SK-N-SH treated with all-trans-retinoic acid at 6 μM for 48 hours (cell line): ENCODE results near the gene STARD5.

Experiments
- ESRRG ChIP-seq: fragments of 250-450 bp; sonication (Bioruptor Pico); IDR thresholded peaks from 2 replicates; pipeline ENCODE4 v1.6.1; 2021; ENCODE audit warnings: mild to moderate bottlenecking
- ISL1 ChIP-seq: fragments of 250-450 bp; sonication (Bioruptor Pico); IDR thresholded peaks from 2 replicates; pipeline ENCODE4 v2.1.2; 2022; ENCODE audit warnings: mild to moderate bottlenecking, moderate library complexity
- OSR1 ChIP-seq: fragments of 250-450 bp; sonication (Bioruptor Pico); IDR thresholded peaks from 2 replicates; pipeline ENCODE4 v1.8.0; 2022; ENCODE audit warnings: moderate library complexity, mild to moderate bottlenecking, inconsistent platforms
- ZFP30 ChIP-seq: fragments of 450-650 bp; formaldehyde crosslinking; IDR thresholded peaks from 2 replicates; pipeline ENCODE4 v1.5.0; 2022; ENCODE audit warnings: mild to moderate bottlenecking, moderate library complexity
- TF ChIP-seq, protein P1 (sequence below): fragments of 250-450 bp; sonication (Bioruptor Pico); IDR thresholded peaks from 2 replicates; pipeline ENCODE4 v1.8.0; 2020; ENCODE audit warnings: mild to moderate bottlenecking, moderate library complexity, borderline replicate concordance
- TF ChIP-seq, protein P2 (sequence below): fragments of 250-450 bp; sonication (Bioruptor Pico); IDR thresholded peaks from 2 replicates; pipeline ENCODE4 v1.5.0; 2020; ENCODE audit warnings: mild to moderate bottlenecking, moderate library complexity

DNA sequence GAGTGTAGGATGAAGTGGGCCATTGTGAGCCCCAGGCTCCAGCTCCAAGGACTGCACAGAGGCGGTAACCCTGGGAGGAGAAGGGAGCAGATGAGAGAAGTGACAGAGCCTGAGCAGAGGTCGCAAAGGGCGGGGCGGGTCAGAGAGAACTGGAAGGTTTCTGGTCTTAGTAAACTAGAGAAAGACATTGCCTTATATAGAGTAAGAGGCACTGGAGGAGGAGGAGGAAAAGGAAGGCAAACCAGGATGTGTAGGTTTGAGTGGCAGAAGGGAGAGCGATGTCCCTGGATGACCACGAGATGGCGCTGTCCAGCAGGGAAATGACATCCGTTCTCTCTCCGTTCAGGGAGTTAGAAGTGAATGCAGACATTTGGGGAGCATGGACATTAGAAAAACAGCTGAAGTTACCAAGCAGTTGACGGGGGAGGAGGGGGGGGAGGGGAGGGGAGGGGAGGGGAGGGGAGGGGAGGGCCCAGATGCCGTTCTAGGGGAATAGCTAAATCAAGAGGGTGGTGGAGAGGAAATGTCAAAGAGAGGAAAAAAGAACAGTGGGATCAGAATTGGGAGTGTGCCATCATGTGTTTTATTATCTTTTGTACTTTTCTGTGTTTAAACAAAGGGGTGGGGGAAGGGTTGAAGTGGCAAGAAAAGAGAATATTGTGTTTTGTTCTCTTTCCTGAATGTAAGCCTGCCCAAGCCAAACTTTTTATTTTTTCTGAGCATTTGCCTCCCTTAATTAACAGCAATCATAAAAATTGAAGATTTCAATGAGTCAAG, 48.8 kb downstream of the STARD5 start:
- TF ChIP-seq ISL1 (CRISPR knock-in tag) (no peak), ZFP30 (no peak), ESRRG (CRISPR knock-in tag) (no peak), OSR1 (no peak)
- TF ChIP-seq, protein P1, sequence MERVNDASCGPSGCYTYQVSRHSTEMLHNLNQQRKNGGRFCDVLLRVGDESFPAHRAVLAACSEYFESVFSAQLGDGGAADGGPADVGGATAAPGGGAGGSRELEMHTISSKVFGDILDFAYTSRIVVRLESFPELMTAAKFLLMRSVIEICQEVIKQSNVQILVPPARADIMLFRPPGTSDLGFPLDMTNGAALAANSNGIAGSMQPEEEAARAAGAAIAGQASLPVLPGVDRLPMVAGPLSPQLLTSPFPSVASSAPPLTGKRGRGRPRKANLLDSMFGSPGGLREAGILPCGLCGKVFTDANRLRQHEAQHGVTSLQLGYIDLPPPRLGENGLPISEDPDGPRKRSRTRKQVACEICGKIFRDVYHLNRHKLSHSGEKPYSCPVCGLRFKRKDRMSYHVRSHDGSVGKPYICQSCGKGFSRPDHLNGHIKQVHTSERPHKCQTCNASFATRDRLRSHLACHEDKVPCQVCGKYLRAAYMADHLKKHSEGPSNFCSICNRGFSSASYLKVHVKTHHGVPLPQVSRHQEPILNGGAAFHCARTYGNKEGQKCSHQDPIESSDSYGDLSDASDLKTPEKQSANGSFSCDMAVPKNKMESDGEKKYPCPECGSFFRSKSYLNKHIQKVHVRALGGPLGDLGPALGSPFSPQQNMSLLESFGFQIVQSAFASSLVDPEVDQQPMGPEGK (CRISPR knock-in tag) = no peak
- TF ChIP-seq, protein P2, sequence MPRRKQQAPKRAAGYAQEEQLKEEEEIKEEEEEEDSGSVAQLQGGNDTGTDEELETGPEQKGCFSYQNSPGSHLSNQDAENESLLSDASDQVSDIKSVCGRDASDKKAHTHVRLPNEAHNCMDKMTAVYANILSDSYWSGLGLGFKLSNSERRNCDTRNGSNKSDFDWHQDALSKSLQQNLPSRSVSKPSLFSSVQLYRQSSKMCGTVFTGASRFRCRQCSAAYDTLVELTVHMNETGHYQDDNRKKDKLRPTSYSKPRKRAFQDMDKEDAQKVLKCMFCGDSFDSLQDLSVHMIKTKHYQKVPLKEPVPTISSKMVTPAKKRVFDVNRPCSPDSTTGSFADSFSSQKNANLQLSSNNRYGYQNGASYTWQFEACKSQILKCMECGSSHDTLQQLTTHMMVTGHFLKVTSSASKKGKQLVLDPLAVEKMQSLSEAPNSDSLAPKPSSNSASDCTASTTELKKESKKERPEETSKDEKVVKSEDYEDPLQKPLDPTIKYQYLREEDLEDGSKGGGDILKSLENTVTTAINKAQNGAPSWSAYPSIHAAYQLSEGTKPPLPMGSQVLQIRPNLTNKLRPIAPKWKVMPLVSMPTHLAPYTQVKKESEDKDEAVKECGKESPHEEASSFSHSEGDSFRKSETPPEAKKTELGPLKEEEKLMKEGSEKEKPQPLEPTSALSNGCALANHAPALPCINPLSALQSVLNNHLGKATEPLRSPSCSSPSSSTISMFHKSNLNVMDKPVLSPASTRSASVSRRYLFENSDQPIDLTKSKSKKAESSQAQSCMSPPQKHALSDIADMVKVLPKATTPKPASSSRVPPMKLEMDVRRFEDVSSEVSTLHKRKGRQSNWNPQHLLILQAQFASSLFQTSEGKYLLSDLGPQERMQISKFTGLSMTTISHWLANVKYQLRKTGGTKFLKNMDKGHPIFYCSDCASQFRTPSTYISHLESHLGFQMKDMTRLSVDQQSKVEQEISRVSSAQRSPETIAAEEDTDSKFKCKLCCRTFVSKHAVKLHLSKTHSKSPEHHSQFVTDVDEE = no peak
